SH-SY5Y (cell line): ENCODE results near the gene LRP1-AS.

Source experiments
- GATA2 ChIP-seq: IDR thresholded peaks from 2 replicates; pipeline ENCODE4 v1.6.1; 2011; ENCODE audit warnings: mild to moderate bottlenecking, low read depth, low read length
- GATA3 ChIP-seq: IDR thresholded peaks from 2 replicates; pipeline ENCODE4 v1.6.1; 2011; ENCODE audit warnings: low read depth, mild to moderate bottlenecking, low read length, moderate library complexity

Gene LRP1-AS

GRCh38 chr12:57173089-57173488, 25.7 kb upstream of the LRP1-AS start:
- TF ChIP-seq GATA3 (no peak), GATA2 (no peak)

- TF ChIP-seq GATA3 (no peak), GATA2 (no peak)
These were observed 24.2 kb upstream of the LRP1-AS start for GRCh38 chr12:57171668-57172067.

- TF ChIP-seq GATA2, result no peak
- TF ChIP-seq GATA3, result no peak
These were observed 23.5 kb upstream of the LRP1-AS start for GRCh38 chr12:57170927-57171326.

- no peak for TF ChIP-seq GATA2
- TF ChIP-seq GATA3, result no peak
These were observed 23.0 kb upstream of the LRP1-AS start for GRCh38 chr12:57170408-57170807.

- TF ChIP-seq GATA3, result no peak
- TF ChIP-seq GATA2, result no peak
These were observed 22.6 kb upstream of the LRP1-AS start for GRCh38 chr12:57169969-57170368.

- TF ChIP-seq GATA3 (no peak), GATA2 (no peak)
These were observed 21.8 kb upstream of the LRP1-AS start for GRCh38 chr12:57169046-57169795.

GRCh38 chr12:57168058-57168457, 20.6 kb upstream of the LRP1-AS start:
- TF ChIP-seq GATA2 (no peak), GATA3 (no peak)

GRCh38 chr12:57166971-57167371, 19.6 kb upstream of the LRP1-AS start:
- TF ChIP-seq GATA2, result no peak

GRCh38 chr12:57165741-57166140, 18.3 kb upstream of the LRP1-AS start:
- TF ChIP-seq GATA2 (no peak), GATA3 (no peak)

- no peak for TF ChIP-seq GATA2
- TF ChIP-seq GATA3, result no peak
These were observed 17.7 kb upstream of the LRP1-AS start for GRCh38 chr12:57164966-57165625.

GRCh38 chr12:57164454-57164853, 17.0 kb upstream of the LRP1-AS start:
- TF ChIP-seq GATA3 (no peak), GATA2 (no peak)

GRCh38 chr12:57162553-57163125, 15.2 kb upstream of the LRP1-AS start:
- no peak for TF ChIP-seq GATA2
- TF ChIP-seq GATA3, result no peak

GRCh38 chr12:57161491-57161890, 14.1 kb upstream of the LRP1-AS start:
- TF ChIP-seq GATA3 (no peak), GATA2 (no peak)

GRCh38 chr12:57160741-57161140, 13.3 kb upstream of the LRP1-AS start:
- no peak for TF ChIP-seq GATA3
- TF ChIP-seq GATA2, result no peak

- TF ChIP-seq GATA2, result no peak
- no peak for TF ChIP-seq GATA3
These were observed 12.6 kb upstream of the LRP1-AS start for GRCh38 chr12:57160040-57160439.
